K562 (cell line): ENCODE data around the gene ARPC1A. TPM values are rescaled to one million over a fixed set of nuclear protein-coding genes. Genes with fewer than 3 reads are reported as not detected.
"Not testable (repeated sequence)": the region's sequence is repeated elsewhere in the genome, so short reads cannot be mapped to it uniquely, and the experiment has no call there.

Source experiments
- BACH1 ChIP-seq: fragments of 200-800 bp; sonication (Bioruptor generic); IDR thresholded peaks from 2 replicates; pipeline ENCODE4 v1.6.1; 2016; ENCODE audit warnings: missing genetic modification characterization, missing compliant biosample characterization
- CHAMP1 ChIP-seq: fragments of 450-650 bp; IDR thresholded peaks from 2 replicates; pipeline ENCODE4 v1.6.1; 2016; ENCODE audit warnings: mild to moderate bottlenecking
- CREM ChIP-seq: IDR thresholded peaks from 2 replicates; pipeline ENCODE4 v1.6.1; 2014; ENCODE audit warnings: antibody characterized with exemption, low read depth
- EHMT2 ChIP-seq: fragments of 450-650 bp; IDR thresholded peaks from 2 replicates; pipeline ENCODE4 v1.6.1; 2018; ENCODE audit warnings: antibody characterized with exemption
- MYC ChIP-seq, 2 experiments: fragments of 250-450 bp in 1 of 2; sonication (Bioruptor Pico) in 1 of 2; IDR thresholded peaks; 2 replicates each; pipeline versions ENCODE4 v1.5.1 to v1.6.1; 2012 to 2021; ENCODE audit warnings: low read depth in 2 of 2, borderline replicate concordance in 1 of 2, improper control_type of control experiment in 1 of 2, low read length in 1 of 2, mild to moderate bottlenecking in 1 of 2, moderate library complexity in 1 of 2
- NBN ChIP-seq: fragments of 450-650 bp; IDR thresholded peaks from 2 replicates; pipeline ENCODE4 v1.6.1; 2016; ENCODE audit warnings: low read depth, mild to moderate bottlenecking
- VEZF1 ChIP-seq: fragments of 200-800 bp; sonication (Bioruptor generic); IDR thresholded peaks from 2 replicates; pipeline ENCODE4 v1.6.1; 2017; ENCODE audit warnings: missing genetic modification characterization, missing compliant biosample characterization
- ZBTB2 ChIP-seq: fragments of 450-650 bp; IDR thresholded peaks from 2 replicates; pipeline ENCODE4 v1.6.1; 2016; ENCODE audit warnings: antibody characterized with exemption
- ZBTB40 ChIP-seq, 2 experiments: fragments of 450-650 bp in 1 of 2; sonication (generic) in 1 of 2; formaldehyde crosslinking in 1 of 2; IDR thresholded peaks; 2 replicates each; pipeline versions ENCODE4 v1.7.1 to v1.9.0; 2016 to 2022; ENCODE audit warnings: inconsistent platforms in 1 of 2, mild to moderate bottlenecking in 1 of 2, missing genetic modification reagents in 1 of 2
- ZEB2 ChIP-seq: fragments of 450-650 bp; IDR thresholded peaks from 2 replicates; pipeline ENCODE4 v1.6.1; 2016
- polyA plus RNA-seq, 8 experiments: library from polyadenylated mRNA; depleted of rRNA in 4 of 8; stranded (reverse) in 5 of 8; unstranded in 3 of 8; fragments of >200 nt; fragmentation: Nextera tagmentation in 2 of 8; fragmentation: Illumina TruSeq in 1 of 8; extraction: Ambion mirVana in 2 of 8; extraction: Trizol in 1 of 8; gene quantifications; 2 replicates each; pipeline versions ENCODE4 v1.2.1 to v1.2.3, GENCODE V29; 2011 to 2014; ENCODE audit warnings: inconsistent platforms in 1 of 8, missing spikeins in 1 of 8
- total RNA-seq, 7 experiments: library from RNA; depleted of rRNA in 6 of 7; stranded (reverse); fragments of >200 nt in 6 of 7; fragmentation: Illumina TruSeq in 2 of 7; extraction: Trizol in 2 of 7; gene quantifications; 2 replicates each; pipeline versions ENCODE4 v1.2.1 to v1.2.3, GENCODE V29; 2011 to 2021; ENCODE audit warnings: low replicate concordance in 1 of 7

Gene ARPC1A
- total and polyA plus RNA-seq, 9 of the 15 experiments (the other 6 are each of a cell fraction or from before 2014, with no cell fraction given), result 39.5 to 151 (median 86.1) TPM

GRCh38 chr7:99330314-99330961 lies 4.7 kb downstream of the ARPC1A start (continued):
- TF ChIP-seq NBN (peak; percentile 96), BACH1 (tag) (0 out of 2 replicates have a peak, but pooled peaks have one; percentile 31), CHAMP1 (peak; percentile 19; the same call in 1 of the 2 replicates), MYC (IDR thresholded peaks at IDR 0.05; ENCODE audit: low read depth, low read length) (peak; percentile 61; the same call in 1 of the 2 replicates), EHMT2 (peak; percentile 92), ZBTB40 (IDR thresholded peaks at IDR 0.05) (peak; percentile 71), VEZF1 (CRISPR knock-in tag) (peak; percentile 51; the same call in 1 of the 2 replicates), ZBTB2 (peak; percentile 67; the same call in 1 of the 2 replicates), ZEB2 (peak; percentile 84), CREM (peak; percentile 71)
- TF ChIP-seq MYC (CRISPR knock-in tag; IDR thresholded peaks at IDR 0.05; ENCODE audit: borderline replicate concordance, low read depth); ZBTB40 (CRISPR knock-in tag; IDR thresholded peaks at IDR 0.05): not testable (repeated sequence)
